ENCODE data around the gene MGAT3.

- TF ChIP-seq, protein P1, sequence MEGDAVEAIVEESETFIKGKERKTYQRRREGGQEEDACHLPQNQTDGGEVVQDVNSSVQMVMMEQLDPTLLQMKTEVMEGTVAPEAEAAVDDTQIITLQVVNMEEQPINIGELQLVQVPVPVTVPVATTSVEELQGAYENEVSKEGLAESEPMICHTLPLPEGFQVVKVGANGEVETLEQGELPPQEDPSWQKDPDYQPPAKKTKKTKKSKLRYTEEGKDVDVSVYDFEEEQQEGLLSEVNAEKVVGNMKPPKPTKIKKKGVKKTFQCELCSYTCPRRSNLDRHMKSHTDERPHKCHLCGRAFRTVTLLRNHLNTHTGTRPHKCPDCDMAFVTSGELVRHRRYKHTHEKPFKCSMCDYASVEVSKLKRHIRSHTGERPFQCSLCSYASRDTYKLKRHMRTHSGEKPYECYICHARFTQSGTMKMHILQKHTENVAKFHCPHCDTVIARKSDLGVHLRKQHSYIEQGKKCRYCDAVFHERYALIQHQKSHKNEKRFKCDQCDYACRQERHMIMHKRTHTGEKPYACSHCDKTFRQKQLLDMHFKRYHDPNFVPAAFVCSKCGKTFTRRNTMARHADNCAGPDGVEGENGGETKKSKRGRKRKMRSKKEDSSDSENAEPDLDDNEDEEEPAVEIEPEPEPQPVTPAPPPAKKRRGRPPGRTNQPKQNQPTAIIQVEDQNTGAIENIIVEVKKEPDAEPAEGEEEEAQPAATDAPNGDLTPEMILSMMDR (IDR thresholded peaks at IDR 0.05; ENCODE audit: insufficient read depth, low read length, poor library complexity, severe bottlenecking), result no peak
- TF ChIP-seq EZH2phosphoT487 (conservative IDR thresholded peaks at IDR 0.05; ENCODE audit: low read length), result no peak
Observed at GRCh38 chr22:39478441-39478850, 21.6 kb downstream of the MGAT3 start.

All from SU-DHL-6 (cell line).